H9 (cell line): ENCODE data around the gene WDR91. TPM values are rescaled to one million over a fixed set of nuclear protein-coding genes. Genes with fewer than 3 reads are reported as not detected.

Source experiments
- DNase-seq: peaks from one replicate; pipeline ENCODE4 v3.0.0-alpha.2; 2017
- H2AFZ ChIP-seq: one replicate; pipeline ENCODE4 v1.6.1; 2013; ENCODE audit warnings: mild to moderate bottlenecking, low read length, control low read depth, moderate library complexity
- H2AK5ac ChIP-seq: 2 replicates; pipeline ENCODE4 v1.6.1; 2013; ENCODE audit warnings: low read length, control low read depth, mixed read lengths; ENCODE audit not compliant: insufficient read length
- H2BK120ac ChIP-seq: one replicate; pipeline ENCODE4 v1.6.1; 2013; ENCODE audit warnings: low read depth, mild to moderate bottlenecking, low read length, control low read depth, inconsistent platforms; ENCODE audit not compliant: poor library complexity, severe bottlenecking
- H2BK12ac ChIP-seq: 2 replicates; pipeline ENCODE4 v1.6.1; 2013; ENCODE audit warnings: low read length, control low read depth, mixed read lengths, low read depth; ENCODE audit not compliant: insufficient read length
- H2BK15ac ChIP-seq: 2 replicates; pipeline ENCODE4 v1.6.1; 2013; ENCODE audit warnings: low read depth, low read length, control low read depth
- H2BK20ac ChIP-seq: one replicate; pipeline ENCODE4 v1.6.1; 2013; ENCODE audit warnings: low read depth, mild to moderate bottlenecking, low read length, control low read depth, inconsistent platforms; ENCODE audit not compliant: poor library complexity, severe bottlenecking
- H2BK5ac ChIP-seq: 2 replicates; pipeline ENCODE4 v1.6.1; 2013; ENCODE audit warnings: low read length, control low read depth, mixed read lengths; ENCODE audit not compliant: insufficient read length
- H3K14ac ChIP-seq: 2 replicates; pipeline ENCODE4 v1.6.1; 2013; ENCODE audit warnings: low read length, control low read depth; ENCODE audit not compliant: insufficient read depth
- H3K18ac ChIP-seq: 2 replicates; pipeline ENCODE4 v1.6.1; 2013; ENCODE audit warnings: low read depth, mild to moderate bottlenecking, mixed read lengths, low read length, control low read depth; ENCODE audit not compliant: insufficient read length
- H3K23ac ChIP-seq: 2 replicates; pipeline ENCODE4 v1.6.1; 2013; ENCODE audit warnings: low read length, control low read depth, mixed read lengths, low read depth; ENCODE audit not compliant: insufficient read length
- H3K23me2 ChIP-seq: 2 replicates; pipeline ENCODE4 v1.6.1; 2013; ENCODE audit warnings: low read depth, mild to moderate bottlenecking, mixed read lengths, low read length, control low read depth; ENCODE audit not compliant: insufficient read length, poor library complexity, severe bottlenecking
- H3K27ac ChIP-seq: 2 replicates; pipeline ENCODE4 v1.5.1; 2013; ENCODE audit warnings: low read length, control low read depth, mixed read lengths, low read depth; ENCODE audit not compliant: insufficient read length
- H3K27me3 ChIP-seq: 2 replicates; pipeline ENCODE4 v1.6.1; 2013; ENCODE audit warnings: low read length, control low read depth, inconsistent platforms; ENCODE audit not compliant: insufficient read depth
- H3K4ac ChIP-seq: 2 replicates; pipeline ENCODE4 v1.6.1; 2013; ENCODE audit warnings: low read depth, mild to moderate bottlenecking, control low read depth, inconsistent platforms, low read length, moderate library complexity
- H3K4me1 ChIP-seq: 2 replicates; pipeline ENCODE4 v1.6.1; 2013; ENCODE audit warnings: low read length, control low read depth, inconsistent platforms; ENCODE audit not compliant: insufficient read depth
- H3K4me2 ChIP-seq: 2 replicates; pipeline ENCODE4 v1.6.1; 2013; ENCODE audit warnings: low read length, control low read depth, mixed read lengths; ENCODE audit not compliant: insufficient read length, insufficient read depth
- H3K56ac ChIP-seq: 2 replicates; pipeline ENCODE4 v1.6.1; 2013; ENCODE audit warnings: low read depth, mild to moderate bottlenecking, mixed read lengths, low read length, control low read depth; ENCODE audit not compliant: insufficient read length
- H3K79me1 ChIP-seq: 2 replicates; pipeline ENCODE4 v1.6.1; 2013; ENCODE audit warnings: low read depth, mild to moderate bottlenecking, moderate library complexity, low read length, control low read depth, inconsistent platforms; ENCODE audit not compliant: insufficient read depth, poor library complexity, severe bottlenecking
- H3K79me2 ChIP-seq: 2 replicates; pipeline ENCODE4 v1.6.1; 2013; ENCODE audit warnings: low read length, control low read depth, inconsistent platforms; ENCODE audit not compliant: insufficient read depth
- H3K9ac ChIP-seq: 2 replicates; pipeline ENCODE4 v1.6.1; 2013; ENCODE audit warnings: low read length, control low read depth, mixed read lengths; ENCODE audit not compliant: insufficient read length; ENCODE audit errors: extremely low read depth
- H3K9me3 ChIP-seq: one replicate; pipeline ENCODE4 v1.6.1; 2013; ENCODE audit warnings: low read depth, low read length, inconsistent platforms; ENCODE audit not compliant: control insufficient read depth
- H3T11ph ChIP-seq: one replicate; pipeline ENCODE4 v1.6.1; 2013; ENCODE audit warnings: mild to moderate bottlenecking, low read length, control low read depth, inconsistent platforms
- H4K20me1 ChIP-seq: one replicate; pipeline ENCODE4 v1.6.1; 2013; ENCODE audit not compliant: control insufficient read depth, insufficient read length, insufficient read depth
- H4K5ac ChIP-seq: 2 replicates; pipeline ENCODE4 v1.6.1; 2013; ENCODE audit warnings: low read depth, mild to moderate bottlenecking, mixed read lengths, low read length, control low read depth; ENCODE audit not compliant: insufficient read length
- H4K8ac ChIP-seq: replicated peaks from 2 replicates; pipeline ENCODE4 v1.6.1; 2013; ENCODE audit warnings: low read length, control low read depth, mixed read lengths, low read depth; ENCODE audit not compliant: insufficient read length
- H4K91ac ChIP-seq: 2 replicates; pipeline ENCODE4 v1.6.1; 2013; ENCODE audit warnings: low read depth, mild to moderate bottlenecking, moderate library complexity, mixed read lengths, low read length, control low read depth; ENCODE audit not compliant: insufficient read length
- H3K27ac Mint-ChIP-seq, 3 experiments: 2 replicates in 2 of 3; 3 replicates in 1 of 3; pipeline ENCODE4 v1.8.0; 2020 to 2021; ENCODE audit warnings: mixed read lengths in 3 of 3, mild to moderate bottlenecking in 1 of 3, moderate library complexity in 1 of 3
- H3K27me3 Mint-ChIP-seq: 2 replicates; pipeline ENCODE4 v1.8.0; 2021; ENCODE audit warnings: low read depth, mild to moderate bottlenecking, moderate library complexity, mixed read lengths
- H3K36me3 Mint-ChIP-seq, 3 experiments: 2 replicates in 2 of 3; 3 replicates in 1 of 3; pipeline ENCODE4 v1.8.0; 2020 to 2021; ENCODE audit warnings: low read depth in 3 of 3, mixed read lengths in 3 of 3; ENCODE audit not compliant: insufficient read depth in 1 of 3
- H3K4me1 Mint-ChIP-seq, 2 experiments: 2 replicates each; pipeline ENCODE4 v1.8.0; 2020; ENCODE audit warnings: mixed read lengths in 2 of 2
- H3K4me3 Mint-ChIP-seq, 2 experiments: 2 replicates in 1 of 2; 3 replicates in 1 of 2; pipeline ENCODE4 v1.8.0; 2020 to 2021; ENCODE audit warnings: mild to moderate bottlenecking in 2 of 2, mixed read lengths in 2 of 2, moderate library complexity in 1 of 2
- H3K9me3 Mint-ChIP-seq, 2 experiments: 2 replicates in 1 of 2; 3 replicates in 1 of 2; pipeline ENCODE4 v1.8.0; 2020; ENCODE audit warnings: mild to moderate bottlenecking in 2 of 2, mixed read lengths in 2 of 2, moderate library complexity in 1 of 2
- CTCF ChIP-seq: fragments of 200-600 bp; sonication (generic); conservative IDR thresholded peaks from 3 replicates; pipeline ENCODE4 v1.8.0; 2021; ENCODE audit warnings: antibody characterized with exemption, mild to moderate bottlenecking
- WGBS: extraction: QIAGEN DNeasy Blood & Tissue Kit; methylation state at CpG from one replicate; pipeline ENCODE4 v1.1.7; 2013; ENCODE audit warnings: missing lambda C conversion rate, low lambda C conversion rate, mixed read lengths; ENCODE audit not compliant: insufficient read length; ENCODE audit errors: extremely low coverage; 5-methylcytosine and 5-hydroxymethylcytosine counted together
- total RNA-seq: library from RNA; stranded (reverse); gene quantifications from 2 replicates; pipeline ENCODE4 v1.2.1, GENCODE V29; 2021

The WDR91 gene
- total RNA-seq, 1 experiment from 2014 or later = 9.4 TPM

DNA sequence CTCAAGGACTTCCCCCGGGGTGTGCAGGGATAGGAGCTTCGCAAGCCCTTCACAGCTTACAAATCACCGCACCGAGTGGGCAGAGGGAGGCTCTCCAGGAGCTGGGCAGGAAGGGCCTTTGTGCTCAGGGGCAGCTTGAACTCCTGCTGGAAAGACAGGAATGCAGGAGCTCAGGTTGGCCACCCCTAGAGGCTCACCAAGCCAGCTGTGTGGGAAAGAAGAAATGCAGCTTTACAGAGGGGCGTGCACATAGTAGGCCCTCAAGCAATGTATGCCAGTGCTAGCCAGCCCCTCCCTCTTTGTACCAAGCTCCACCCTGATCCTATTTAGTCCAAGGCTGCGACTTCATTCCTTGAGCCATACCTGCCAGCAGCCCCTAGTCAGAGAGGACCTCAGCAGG is 48.4 kb upstream of the WDR91 start:
- Histone ChIP-seq H3T11ph (no peak overlapping the region), H2BK20ac (no peak overlapping the region), H3K4ac (no peak overlapping the region), H2BK15ac (no peak overlapping the region), H4K91ac (no peak overlapping the region), H3K79me1 (no peaks in the 10 kb centered on the region), H3K9me3 (no peaks in the 10 kb centered on the region), H2AFZ (no peak overlapping the region), H3K27ac (no peak overlapping the region), H4K20me1 (no peaks in the 10 kb centered on the region), H2AK5ac (no peak overlapping the region), H2BK5ac (no peak overlapping the region), H3K56ac (no peak overlapping the region), H3K14ac (no peak overlapping the region), H3K23me2 (no peaks in the 10 kb centered on the region), H3K4me2 (no peak overlapping the region), H2BK120ac (no peak overlapping the region), H3K23ac (no peak overlapping the region), H3K9ac (no peak overlapping the region), H3K27me3 (no peaks in the 10 kb centered on the region), H4K5ac (no peak overlapping the region), H4K8ac (no peak overlapping the region), H2BK12ac (no peak overlapping the region), H3K18ac (no peak overlapping the region), H3K79me2 (no peaks in the 10 kb centered on the region), H3K4me1 (no peaks in the 10 kb centered on the region)
- no peaks in the 10 kb centered on the region; a peak in 1 of 7 replicates for H3K36me3 Mint-ChIP-seq
- no CpG with 5 or more reads among the region's 6 CpGs for WGBS
- H3K27me3 Mint-ChIP-seq = no peaks in the 10 kb centered on the region; the same call in none of the 2 replicates
- no peak overlapping the region for H3K4me3 Mint-ChIP-seq
- H3K27ac Mint-ChIP-seq = no peak overlapping the region
- H3K4me1 Mint-ChIP-seq = peaks cover 7 to 8% of the 10 kb centered on the region in 2 experiments; a peak in 2 of 4 replicates
- no peaks in the 10 kb centered on the region; a peak in 1 of 5 replicates for H3K9me3 Mint-ChIP-seq
- TF ChIP-seq CTCF = no peak
- DNase-seq = no peak
